NCI-H446 treated with DMSO at 0.1 percent for 48 hours (cell line): Measurements from ENCODE around the gene HEXIM2.
"Not testable (repeated sequence)": the region's sequence is repeated elsewhere in the genome, so short reads cannot be mapped to it uniquely, and the experiment has no call there.

Source experiments
- DNase-seq: peaks from one replicate; lab custom pipeline; 2025; lab: John Stamatoyannopoulos, UW

The HEXIM2 gene, protein sequence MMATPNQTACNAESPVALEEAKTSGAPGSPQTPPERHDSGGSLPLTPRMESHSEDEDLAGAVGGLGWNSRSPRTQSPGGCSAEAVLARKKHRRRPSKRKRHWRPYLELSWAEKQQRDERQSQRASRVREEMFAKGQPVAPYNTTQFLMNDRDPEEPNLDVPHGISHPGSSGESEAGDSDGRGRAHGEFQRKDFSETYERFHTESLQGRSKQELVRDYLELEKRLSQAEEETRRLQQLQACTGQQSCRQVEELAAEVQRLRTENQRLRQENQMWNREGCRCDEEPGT

GRCh38 chr17:45161288-45162024 lies at the start of gene HEXIM2:
Gene HEXIM2, plus strand, starts transcription at chr17:45161875. Its CDS starts 919 bp downstream, at chr17:45162794.
- peak; percentile 99 for DNase-seq

DNA sequence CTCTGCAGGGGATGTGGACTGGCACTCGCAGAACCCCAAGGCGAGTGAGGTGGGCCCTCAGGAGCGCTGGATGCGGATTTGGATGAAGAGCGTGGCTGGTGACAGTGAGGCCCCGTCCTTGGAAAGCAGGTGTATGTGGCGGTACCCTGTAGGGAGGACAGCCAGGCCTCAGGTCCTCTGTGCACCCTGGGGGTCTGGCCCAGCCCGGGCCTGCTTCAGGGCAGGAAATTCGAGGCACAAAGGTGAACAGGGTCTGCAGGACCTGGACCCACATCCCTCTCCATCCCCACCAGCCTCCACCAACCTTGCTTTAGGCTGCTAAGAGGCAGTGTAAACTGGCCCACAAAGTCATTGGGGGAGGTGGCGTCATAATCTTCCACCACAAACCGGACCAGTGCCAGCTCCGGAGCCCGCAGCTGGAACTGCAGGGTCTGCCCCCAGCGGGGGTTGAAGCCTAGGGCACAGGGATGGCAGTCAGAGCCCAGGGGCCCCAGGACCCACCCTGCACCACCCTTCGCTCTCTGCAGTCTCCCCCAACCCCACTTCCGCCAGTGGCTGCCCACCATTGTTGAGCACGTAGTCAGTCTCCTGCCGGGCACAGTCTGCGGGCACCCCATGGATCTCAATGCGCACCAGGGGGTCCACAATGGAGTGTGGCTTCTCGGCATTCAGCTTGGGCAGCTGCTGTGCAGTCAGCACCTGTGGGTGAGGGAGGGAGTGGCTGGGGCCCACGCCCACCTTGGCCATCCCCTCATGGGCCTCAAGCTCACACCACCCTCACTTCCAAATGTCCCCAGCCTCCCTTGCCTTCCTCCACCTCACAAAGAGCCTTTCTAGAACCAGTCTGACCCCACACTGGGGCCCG lies 48.9 kb upstream of the HEXIM2 start:
- no peak for DNase-seq

DNA sequence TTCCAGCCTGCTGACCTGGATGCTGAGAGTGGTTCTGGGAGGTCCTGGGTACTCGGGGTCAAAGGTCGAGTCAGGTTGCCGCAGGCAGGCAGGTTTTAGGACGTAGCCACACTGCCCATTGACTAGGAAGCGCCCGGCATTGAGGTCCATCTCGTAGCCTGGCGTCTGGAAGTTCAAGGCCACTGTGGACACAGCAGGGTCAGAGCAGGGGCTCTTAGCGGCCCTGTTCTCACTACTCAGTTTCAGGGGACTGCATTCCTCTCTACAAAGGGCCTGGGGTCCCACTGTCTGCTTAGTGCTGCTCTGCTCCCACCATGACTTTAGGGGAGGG lies 48.3 kb upstream of the HEXIM2 start:
- DNase-seq: no peak

DNA sequence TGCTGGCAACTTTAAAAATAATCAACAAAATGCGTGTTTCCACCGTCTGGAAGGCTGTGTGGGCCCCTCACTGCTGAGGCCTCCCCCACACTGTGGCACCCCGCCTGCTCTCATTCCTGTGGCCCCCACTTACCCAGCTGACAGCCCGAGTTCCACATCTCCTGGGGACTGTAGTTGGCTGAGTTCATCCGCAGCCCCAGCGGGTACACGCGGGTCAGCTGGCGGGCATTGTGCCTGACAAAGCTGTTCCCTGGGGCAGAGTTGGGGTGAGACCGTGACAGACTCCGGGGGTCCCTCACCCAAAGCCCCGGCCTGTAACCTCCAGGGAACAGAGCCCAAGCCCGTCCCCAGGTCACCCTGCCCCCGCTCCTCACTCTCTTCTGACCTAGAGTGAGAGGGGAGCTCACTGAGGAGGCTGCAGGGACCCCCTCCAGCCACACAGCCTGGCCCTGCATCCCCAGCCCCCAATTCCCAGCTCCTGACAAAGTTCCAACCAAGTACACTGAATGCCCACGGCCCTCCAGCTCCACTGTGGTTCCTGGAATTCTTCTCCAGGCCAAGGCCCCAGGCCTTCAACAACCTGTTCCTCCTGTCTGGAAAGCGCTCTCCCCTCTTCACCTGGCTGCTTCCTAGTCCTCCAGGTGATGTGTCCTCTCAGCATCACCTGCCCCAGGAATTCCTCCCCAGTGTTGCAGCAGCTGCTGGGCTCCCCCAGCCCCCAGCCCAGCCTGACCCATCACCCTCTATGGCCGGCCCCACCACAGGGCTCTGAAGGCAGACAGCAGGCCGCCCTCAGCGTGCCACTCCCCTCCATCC lies 47.4 kb upstream of the HEXIM2 start:
- DNase-seq: no peak

- no peak for DNase-seq
These were observed 46.6 kb upstream of the HEXIM2 start for GRCh38 chr17:45115015-45115625.

DNA sequence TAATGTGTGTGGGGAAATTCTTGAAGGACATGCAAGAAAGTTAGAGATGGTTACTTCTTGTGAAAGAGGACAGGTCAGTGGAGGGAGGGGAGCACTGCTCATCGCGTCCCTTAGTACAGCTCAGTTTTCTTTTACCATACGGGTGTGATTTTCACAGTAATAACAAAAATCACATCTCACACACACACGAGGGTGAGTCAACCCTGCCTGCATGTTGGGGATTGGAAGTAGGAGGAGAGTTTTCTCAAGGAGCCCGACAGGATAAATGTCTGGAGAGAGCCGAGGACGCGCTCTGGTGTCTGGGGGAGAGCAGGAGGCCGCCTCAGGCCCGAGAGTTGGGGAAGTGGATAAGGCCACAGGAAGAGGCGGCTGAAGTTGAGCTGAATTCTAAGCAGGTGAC lies 45.8 kb upstream of the HEXIM2 start:
- DNase-seq: no peak

DNA sequence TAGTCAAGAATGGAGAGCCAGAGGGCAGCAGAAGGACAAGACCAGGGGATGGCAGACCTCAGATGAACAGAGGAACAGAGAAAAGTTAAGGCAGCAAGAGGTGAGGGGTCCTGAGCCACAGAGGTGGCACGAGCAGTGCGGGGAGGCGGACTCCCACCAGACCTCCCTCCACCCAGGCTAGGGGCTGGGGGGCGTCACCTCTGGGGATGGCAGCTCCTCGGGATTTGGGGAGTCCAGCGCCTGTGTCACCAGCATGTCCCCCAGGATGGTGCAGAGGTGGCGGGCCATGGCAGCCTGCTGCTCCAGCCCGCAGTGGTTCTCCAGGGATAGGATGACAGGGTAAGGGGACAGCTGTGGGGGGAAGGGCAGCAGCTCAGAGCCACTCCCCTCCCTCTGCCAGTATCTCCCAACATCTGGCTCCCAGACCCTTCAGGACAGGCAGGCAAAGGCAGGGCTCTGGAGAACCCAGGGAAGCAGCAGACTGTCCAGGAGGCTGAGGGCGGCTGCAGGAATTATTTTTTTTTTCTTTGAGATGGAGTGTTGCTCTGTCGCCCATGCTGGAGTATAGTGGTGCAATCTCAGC lies 45.1 kb upstream of the HEXIM2 start:
- no peak for DNase-seq

DNA sequence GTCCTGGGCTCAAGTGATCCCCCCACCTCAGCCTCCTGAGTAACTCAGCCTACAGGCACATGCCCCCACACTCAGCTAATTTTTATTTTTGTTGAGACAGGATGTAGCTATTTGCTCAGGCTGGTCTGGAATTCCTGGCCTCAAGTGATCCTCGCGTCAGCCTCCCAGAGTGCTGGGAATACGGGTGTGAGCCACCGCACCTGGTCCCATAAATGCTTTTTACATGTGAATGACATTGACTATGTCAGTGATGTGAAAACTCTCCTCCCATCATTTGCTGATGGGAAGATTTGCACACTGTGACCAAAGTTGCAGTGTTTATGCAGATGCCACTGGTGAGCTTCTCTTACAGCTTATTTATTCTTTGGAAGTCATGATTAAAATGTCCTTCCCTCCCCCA lies 44.3 kb upstream of the HEXIM2 start:
- DNase-seq: no peak

- no peak for DNase-seq
These were observed 43.6 kb upstream of the HEXIM2 start for GRCh38 chr17:45117848-45118646.

DNA sequence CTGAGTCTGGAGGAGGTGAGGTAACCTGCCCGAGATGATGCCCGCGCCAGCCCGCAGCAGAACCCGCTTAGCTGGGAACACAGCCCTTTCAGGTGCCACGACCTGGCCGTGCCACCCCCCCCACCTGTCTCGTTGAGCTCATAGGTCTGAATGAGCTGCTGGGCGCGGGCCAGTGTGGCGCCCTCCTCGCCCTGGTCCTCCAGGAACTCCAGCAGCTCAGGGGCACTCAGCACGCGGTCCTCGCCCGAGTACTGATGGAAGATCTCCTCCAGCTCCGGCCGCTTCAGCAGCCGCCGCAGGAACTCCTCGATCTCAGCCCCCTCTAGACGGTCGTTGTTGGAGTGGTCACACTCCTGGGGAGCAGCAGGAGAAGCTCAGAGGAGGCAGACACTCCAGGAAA lies 43.0 kb upstream of the HEXIM2 start:
- DNase-seq: no peak

DNA sequence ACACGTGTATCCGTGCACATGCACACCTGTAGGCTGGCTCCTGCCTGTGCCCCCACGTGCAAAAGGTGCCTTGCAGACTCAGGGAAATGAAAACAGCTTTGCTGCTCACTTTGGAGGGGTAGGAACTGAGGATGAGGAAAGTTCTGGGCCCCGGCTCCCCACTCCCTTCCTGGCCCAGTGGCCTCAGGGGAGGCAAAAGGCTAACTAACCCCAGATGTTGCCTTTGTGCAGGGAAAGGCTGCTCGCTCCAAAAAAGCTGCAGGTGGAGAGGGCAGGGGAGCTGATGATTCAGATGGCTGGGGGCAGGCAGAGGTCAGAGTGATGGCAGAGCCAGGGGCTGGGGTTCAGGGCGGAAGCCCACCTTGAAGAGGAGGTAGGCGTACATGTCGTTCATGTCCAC lies 41.7 kb upstream of the HEXIM2 start:
- no peak for DNase-seq

DNA sequence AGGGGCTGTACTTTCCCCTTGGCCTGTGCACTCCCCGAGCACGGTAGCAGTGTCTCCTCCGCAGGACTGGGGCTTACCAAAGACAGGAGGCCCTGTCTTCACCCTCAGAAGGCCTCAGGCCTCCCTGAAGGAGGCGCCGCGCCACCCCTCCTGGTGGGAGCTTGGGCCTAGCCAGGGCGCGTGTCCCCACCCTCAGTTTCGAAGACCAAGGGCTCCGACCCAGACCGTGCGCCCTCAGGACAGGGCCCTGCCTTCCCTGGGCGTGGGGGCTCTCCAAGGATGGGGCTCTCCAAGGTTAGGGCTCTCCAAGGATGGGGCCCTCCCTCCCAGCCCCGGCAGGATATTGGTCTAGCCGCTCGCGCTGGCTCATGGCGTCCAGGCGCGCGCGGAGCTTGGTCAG lies 41.1 kb upstream of the HEXIM2 start:
- no peak for DNase-seq

- DNase-seq: no peak
These were observed 40.6 kb upstream of the HEXIM2 start for GRCh38 chr17:45121055-45121454.

DNA sequence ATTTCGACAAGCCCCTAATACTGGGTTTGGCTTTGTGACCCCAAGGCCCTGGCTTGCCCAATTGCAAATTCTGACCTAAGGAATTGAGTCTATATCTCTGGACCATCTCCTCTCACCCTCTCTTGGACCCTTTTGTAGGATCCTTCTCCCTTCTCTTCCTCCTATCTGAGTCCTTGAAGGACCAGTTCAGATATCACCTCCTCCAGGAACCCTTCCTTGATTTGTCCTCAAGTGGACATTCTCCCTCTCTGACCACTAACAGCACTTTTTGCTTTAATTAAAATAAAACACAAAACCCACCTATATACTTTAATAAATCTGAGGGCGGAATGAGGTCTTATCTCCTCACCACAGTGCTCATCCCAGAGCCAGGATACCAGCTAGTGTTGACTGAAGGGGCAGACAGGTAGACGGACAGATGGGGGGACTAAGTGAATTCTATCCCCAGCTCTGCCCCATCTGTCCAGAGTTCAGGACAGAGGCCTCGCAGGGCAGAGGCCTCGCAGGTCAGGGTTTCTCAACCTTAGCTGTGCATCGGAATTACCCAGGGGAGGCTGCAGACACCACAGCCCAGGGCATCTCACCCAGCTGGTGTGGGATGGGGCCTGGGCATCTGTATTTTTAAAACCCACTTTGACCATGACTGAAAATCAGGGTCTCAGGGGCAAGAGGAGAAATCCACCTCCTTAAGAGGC lies 38.5 kb upstream of the HEXIM2 start:
- no peak for DNase-seq

- DNase-seq: no peak
These were observed 37.5 kb upstream of the HEXIM2 start for GRCh38 chr17:45123930-45124796.

- not testable (repeated sequence) for DNase-seq
These were observed 36.9 kb upstream of the HEXIM2 start for GRCh38 chr17:45124797-45125122.

DNA sequence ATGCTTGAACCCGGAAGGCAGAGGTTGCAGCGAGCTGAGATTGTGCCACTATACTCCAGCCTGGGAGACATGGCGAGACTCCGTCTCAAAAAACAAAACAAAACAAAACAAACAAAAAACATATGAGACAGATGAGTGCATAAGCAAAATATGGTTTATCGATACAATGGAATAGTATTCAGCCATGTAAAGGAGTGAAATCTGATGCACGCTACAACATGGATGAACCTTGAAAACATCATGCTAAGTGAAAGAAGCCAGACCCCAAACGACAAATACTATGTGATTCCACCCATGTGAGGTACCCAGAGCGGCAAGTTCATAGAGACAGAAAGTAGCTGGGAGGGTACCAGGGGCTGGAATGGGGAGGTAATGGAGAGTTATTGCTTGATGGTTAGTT lies 36.2 kb upstream of the HEXIM2 start:
- DNase-seq: no peak

- DNase-seq: no peak
These were observed 34.5 kb upstream of the HEXIM2 start for GRCh38 chr17:45127207-45127547.
